ENCODE results near the gene MYO15A. TPM values are rescaled to one million over a fixed set of nuclear protein-coding genes. Genes with fewer than 3 reads are reported as not detected.

MYO15A gene
- total RNA-seq, 4 donors from 2014 or later: 2.3 to 7.5 (median 2.9) TPM

DNA sequence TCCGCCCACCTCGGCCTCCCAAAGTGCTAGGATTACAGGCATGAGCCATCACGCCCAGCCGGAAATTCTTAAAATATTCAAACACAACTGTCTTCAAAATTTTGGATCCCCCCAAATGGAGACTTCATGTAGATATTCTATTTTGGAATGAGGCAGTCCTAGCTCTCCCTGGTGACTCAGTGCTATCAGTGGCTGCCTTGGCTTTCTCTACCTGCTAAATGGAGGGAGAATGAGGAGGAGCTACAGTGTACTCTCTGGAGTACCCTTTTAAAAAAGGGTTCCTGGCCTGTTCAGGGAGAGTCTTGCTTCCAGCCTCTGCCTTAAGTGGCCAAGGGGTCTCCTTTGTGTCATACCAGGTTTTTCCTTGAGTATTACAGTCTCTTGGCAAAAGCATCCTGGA is 85.8 kb downstream of the MYO15A start:
- Histone ChIP-seq H3K27ac (no peak overlapping the region), H3K9me3 (no peaks in the 10 kb centered on the region), H3K4me3 (no peak overlapping the region), H3K4me1 (peaks cover 0 to 91% (median 34%) of the 10 kb centered on the region in 4 donors), H3K27me3 (no peaks in the 10 kb centered on the region), H3K36me3 (peaks cover 0 to 63% (median 31%) of the 10 kb centered on the region in 3 donors)
- DNase-seq (ENCODE audit: low spot score in 2 of 2): no peak
- TF ChIP-seq EP300 (IDR thresholded peaks at IDR 0.05): no peak
- TF ChIP-seq, protein P1, sequence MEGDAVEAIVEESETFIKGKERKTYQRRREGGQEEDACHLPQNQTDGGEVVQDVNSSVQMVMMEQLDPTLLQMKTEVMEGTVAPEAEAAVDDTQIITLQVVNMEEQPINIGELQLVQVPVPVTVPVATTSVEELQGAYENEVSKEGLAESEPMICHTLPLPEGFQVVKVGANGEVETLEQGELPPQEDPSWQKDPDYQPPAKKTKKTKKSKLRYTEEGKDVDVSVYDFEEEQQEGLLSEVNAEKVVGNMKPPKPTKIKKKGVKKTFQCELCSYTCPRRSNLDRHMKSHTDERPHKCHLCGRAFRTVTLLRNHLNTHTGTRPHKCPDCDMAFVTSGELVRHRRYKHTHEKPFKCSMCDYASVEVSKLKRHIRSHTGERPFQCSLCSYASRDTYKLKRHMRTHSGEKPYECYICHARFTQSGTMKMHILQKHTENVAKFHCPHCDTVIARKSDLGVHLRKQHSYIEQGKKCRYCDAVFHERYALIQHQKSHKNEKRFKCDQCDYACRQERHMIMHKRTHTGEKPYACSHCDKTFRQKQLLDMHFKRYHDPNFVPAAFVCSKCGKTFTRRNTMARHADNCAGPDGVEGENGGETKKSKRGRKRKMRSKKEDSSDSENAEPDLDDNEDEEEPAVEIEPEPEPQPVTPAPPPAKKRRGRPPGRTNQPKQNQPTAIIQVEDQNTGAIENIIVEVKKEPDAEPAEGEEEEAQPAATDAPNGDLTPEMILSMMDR (IDR thresholded peaks at IDR 0.05): no peak
- no peak for TF ChIP-seq POLR2A (IDR thresholded peaks at IDR 0.05)
- WGBS, 2 donors: 95 to 96% methylated on average over 4 of the region's 4 CpGs

DNA sequence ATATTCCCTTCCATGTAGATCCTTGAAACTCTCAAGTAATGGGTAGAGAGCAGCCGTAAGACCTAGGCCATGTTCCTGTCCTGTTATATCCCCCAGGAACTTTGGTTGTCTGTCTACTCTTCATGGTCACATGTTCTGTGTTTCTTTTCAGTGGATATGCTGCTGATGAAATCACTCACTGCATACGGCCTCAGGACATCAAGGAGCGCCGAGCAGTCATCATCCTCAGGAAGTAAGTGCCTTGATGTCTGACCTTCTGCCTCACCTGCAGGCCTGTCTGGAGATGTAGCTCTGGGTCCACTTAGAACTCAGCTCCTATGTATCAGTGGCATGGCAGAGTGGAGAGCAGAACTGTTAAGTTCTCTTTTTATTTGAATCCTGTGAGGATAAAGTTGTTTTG is 86.2 kb downstream of the MYO15A start:
- H3K36me3 ChIP-seq: peaks cover 0 to 67% (median 31%) of the 10 kb centered on the region in 3 donors
- no peak for TF ChIP-seq POLR2A (IDR thresholded peaks at IDR 0.05)
- TF ChIP-seq, protein P1 (IDR thresholded peaks at IDR 0.05): no peak
- WGBS, 2 donors: 61 to 65% methylated on average over 4 of the region's 4 CpGs
- no peaks in the 10 kb centered on the region for H3K27me3 ChIP-seq
- DNase-seq (ENCODE audit: low spot score in 2 of 2): no peak
- no peak overlapping the region for H3K27ac ChIP-seq
- peaks cover 0 to 91% (median 30%) of the 10 kb centered on the region in 4 donors for H3K4me1 ChIP-seq
- H3K4me3 ChIP-seq: no peak overlapping the region
- H3K9me3 ChIP-seq: no peaks in the 10 kb centered on the region

DNA sequence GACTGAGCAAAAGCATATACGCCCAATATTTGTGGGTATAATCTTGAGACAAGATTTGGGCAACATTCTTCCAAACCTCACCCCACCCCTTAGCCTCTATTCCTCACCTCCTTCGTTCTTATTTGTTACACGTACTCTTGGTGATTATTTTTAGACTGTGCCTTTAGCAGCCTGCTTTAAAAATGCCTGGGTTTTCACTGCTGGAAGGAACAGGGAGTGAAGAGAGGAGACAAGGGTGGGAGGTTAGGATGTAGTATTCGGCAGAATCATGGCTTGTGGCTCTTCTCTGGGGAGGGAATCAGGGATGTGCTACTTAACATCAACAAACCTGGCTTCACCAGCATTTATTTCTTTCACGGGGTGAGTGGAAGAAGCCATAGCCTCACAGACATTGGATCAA is 86.7 kb downstream of the MYO15A start:
- Histone ChIP-seq H3K9me3 (no peaks in the 10 kb centered on the region), H3K36me3 (peaks cover 0 to 67% (median 31%) of the 10 kb centered on the region in 3 donors), H3K4me3 (no peak overlapping the region), H3K27ac (no peak overlapping the region), H3K27me3 (no peaks in the 10 kb centered on the region), H3K4me1 (peaks cover 0 to 91% (median 26%) of the 10 kb centered on the region in 4 donors)
- WGBS, 2 donors: 78 to 80% methylated on average over 5 of the region's 5 CpGs
- no peak for TF ChIP-seq EP300 (IDR thresholded peaks at IDR 0.05)
- TF ChIP-seq, protein P1 (IDR thresholded peaks at IDR 0.05): no peak
- no peak for TF ChIP-seq POLR2A (IDR thresholded peaks at IDR 0.05)
- no peak for DNase-seq (ENCODE audit: low spot score in 2 of 2)

DNA sequence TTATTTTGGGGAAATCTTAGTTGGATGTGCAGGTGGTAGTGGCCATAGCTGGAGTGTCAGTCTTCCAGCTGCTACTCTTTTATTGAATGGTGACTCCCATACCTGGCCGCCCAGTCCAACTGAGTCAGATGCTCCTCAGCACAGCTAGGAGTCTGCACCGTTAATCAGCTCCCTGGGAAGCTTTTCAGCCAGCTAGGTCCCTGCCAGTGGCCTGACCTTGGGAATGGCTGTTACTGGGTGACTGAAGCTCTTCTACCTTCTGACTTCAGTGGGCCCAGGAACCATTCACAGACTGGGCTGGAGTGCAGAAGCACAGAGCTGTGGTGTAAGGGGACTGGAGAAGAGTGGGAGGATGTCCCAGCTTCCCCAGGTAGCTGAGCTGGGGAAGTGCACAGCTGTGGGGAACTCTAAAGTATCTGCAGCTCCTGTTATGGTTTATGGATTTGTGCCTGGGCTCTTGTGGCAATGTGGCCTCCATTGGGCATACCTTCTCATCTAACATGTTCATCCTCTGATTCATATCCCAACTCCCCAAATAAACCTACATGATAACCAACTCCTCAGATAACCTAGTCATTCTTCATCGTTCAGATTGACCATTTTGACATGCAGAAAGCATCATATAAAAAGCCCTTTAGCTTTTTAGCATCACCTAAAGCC is 89.1 kb downstream of the MYO15A start:
- no peaks in the 10 kb centered on the region for H3K27me3 ChIP-seq
- TF ChIP-seq EP300 (IDR thresholded peaks at IDR 0.05) (no peak), POLR2A (IDR thresholded peaks at IDR 0.05) (no peak)
- TF ChIP-seq, protein P1 (IDR thresholded peaks at IDR 0.05): no peak
- no peak for DNase-seq (ENCODE audit: low spot score in 2 of 2)
- H3K36me3 ChIP-seq: peaks cover 0 to 71% (median 31%) of the 10 kb centered on the region in 3 donors
- no peak overlapping the region for H3K4me3 ChIP-seq
- H3K27ac ChIP-seq: no peak overlapping the region
- WGBS, 2 donors: 86 to 93% methylated on average over 3 of the region's 3 CpGs
- H3K4me1 ChIP-seq: peaks cover 0 to 84% (median 5%) of the 10 kb centered on the region in 4 donors
- H3K9me3 ChIP-seq: no peaks in the 10 kb centered on the region

DNA sequence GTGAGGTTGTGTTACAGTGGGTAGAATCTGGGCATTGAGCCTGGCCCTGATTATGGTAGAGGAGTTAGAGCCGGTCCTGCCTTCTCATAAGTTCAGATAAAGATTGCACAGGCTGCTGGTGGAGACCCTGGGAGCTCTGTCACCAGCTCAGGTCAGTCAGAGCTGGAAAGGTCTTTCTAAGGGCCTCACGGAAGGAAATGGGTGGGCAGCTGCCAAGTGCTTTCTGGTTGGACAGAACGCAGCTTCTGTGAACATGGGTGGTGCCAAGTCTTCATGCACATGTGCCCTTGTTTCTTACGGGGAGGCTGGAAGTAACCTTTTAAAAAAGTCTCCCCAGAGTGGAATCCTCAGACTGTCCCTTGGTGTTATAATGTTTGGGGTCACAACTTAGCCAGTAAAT is 90.0 kb downstream of the MYO15A start:
- no peak overlapping the region for H3K4me3 ChIP-seq
- no peaks in the 10 kb centered on the region for H3K9me3 ChIP-seq
- TF ChIP-seq EP300 (IDR thresholded peaks at IDR 0.05) (no peak), POLR2A (IDR thresholded peaks at IDR 0.05) (no peak)
- TF ChIP-seq, protein P1 (IDR thresholded peaks at IDR 0.05): no peak
- no peaks in the 10 kb centered on the region for H3K27me3 ChIP-seq
- WGBS, 2 donors: 23 to 32% methylated on average over 4 of the region's 4 CpGs
- peaks cover 0 to 70% (median 31%) of the 10 kb centered on the region in 3 donors for H3K36me3 ChIP-seq
- DNase-seq (ENCODE audit: low spot score in 2 of 2): no peak
- no peak overlapping the region for H3K27ac ChIP-seq
- peaks cover 0 to 82% (median 5%) of the 10 kb centered on the region in 4 donors for H3K4me1 ChIP-seq
